Esophagus mucosa (tissue), 1 donor: Measurements from ENCODE around the gene EDAR. TPM values are rescaled to one million over a fixed set of nuclear protein-coding genes. Genes with fewer than 3 reads are reported as not detected.

ENCODE experiments used
- ATAC-seq: fragments of 200-7000 bp; cut with Tn5 transposase; one replicate; pipeline ENCODE4 v1.9.1; 2020
- total RNA-seq: library from RNA; stranded (reverse); gene quantifications from one replicate; pipeline ENCODE4 v1.2.4, GENCODE V29; 2023
- donor health status: DM: yes; HTN: yes; CAD: no.

Gene EDAR
- total RNA-seq, 1 donor from 2014 or later: 4.8 TPM

GRCh38 chr2:109000738-109001137 lies 11.7 kb upstream of the EDAR start:
- no peak for ATAC-seq

- ATAC-seq: no peak
These were observed 9.9 kb upstream of the EDAR start for GRCh38 chr2:108998911-108999310.

DNA sequence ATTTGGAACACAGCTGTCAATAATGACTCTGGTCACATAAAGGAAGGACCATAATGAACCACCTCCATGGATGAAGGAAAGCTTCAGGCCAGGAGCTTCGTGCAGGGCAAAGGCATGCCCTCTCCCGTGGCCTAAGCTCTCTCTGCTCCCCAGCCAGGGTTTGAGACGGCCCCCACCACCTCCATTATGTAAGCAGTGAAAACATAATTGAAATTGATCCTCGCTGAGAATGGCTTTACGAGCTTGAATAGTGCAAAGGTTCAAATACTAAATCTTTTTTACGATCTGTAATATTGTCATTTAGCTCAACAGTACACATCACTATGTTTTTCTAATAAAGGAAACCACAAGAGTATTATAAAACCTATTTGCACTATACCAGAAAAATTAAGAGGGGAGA lies 5.2 kb upstream of the EDAR start:
- no peak for ATAC-seq

GRCh38 chr2:108993095-108993937 lies 4.3 kb upstream of the EDAR start:
- ATAC-seq: no peak

- ATAC-seq: peak; percentile 60
These were observed 784 bp downstream of the EDAR start for GRCh38 chr2:108988076-108988795.

GRCh38 chr2:108986916-108987510 lies 2.0 kb downstream of the EDAR start:
- no peak for ATAC-seq

DNA sequence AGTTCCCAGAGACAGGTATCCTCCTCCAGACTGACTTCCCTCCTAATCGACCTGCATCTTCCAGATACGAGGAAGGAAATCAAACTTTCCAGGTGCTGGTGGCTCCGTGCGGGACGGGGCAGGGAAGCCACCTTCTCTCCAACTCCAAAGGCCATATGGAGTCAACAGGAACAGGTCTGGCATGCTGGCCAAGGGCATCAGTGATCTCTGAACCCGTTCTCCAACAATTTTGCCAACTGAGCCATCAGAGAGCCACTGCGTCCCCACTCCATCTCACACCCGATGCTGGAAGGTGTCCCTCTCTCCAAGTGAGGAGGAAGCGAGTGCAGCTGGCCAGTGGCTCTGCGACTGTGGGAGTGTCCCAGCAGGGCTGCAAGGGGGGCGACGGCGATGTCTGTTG lies 5.4 kb downstream of the EDAR start:
- no peak for ATAC-seq

- no peak for ATAC-seq
These were observed 6.0 kb downstream of the EDAR start for GRCh38 chr2:108983061-108983460.

GRCh38 chr2:108982259-108982679 lies 6.8 kb downstream of the EDAR start:
- ATAC-seq: no peak

- no peak for ATAC-seq
These were observed 7.2 kb downstream of the EDAR start for GRCh38 chr2:108981846-108982245.

GRCh38 chr2:108980076-108980475 lies 8.9 kb downstream of the EDAR start:
- ATAC-seq: no peak

- ATAC-seq: no peak
These were observed 9.6 kb downstream of the EDAR start for GRCh38 chr2:108979461-108979860.

- no peak for ATAC-seq
These were observed 10.3 kb downstream of the EDAR start for GRCh38 chr2:108978709-108979111.

- no peak for ATAC-seq
These were observed 13.2 kb downstream of the EDAR start for GRCh38 chr2:108975613-108976435.

GRCh38 chr2:108974674-108975073 lies 14.3 kb downstream of the EDAR start:
- ATAC-seq: no peak

DNA sequence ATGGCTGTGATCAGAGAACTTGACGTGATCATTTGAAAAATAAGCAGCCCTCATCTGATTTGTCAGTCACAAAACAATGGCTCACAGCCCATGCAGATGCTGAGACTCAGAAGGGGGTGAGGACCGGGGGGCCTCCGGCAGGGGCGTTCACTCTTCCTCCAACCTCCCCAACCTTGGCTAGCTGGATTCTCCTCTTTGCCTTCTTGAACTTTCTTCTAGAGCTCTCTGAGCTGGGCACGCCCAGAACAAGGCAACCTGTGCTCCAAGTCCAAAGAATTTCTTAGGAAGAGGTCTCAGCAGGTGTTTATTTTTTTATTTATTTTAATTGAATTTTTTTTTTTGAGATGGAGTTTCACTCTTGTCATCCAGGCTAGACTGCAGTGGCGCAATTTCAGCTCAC lies 16.4 kb downstream of the EDAR start:
- peak; percentile 49 for ATAC-seq

DNA sequence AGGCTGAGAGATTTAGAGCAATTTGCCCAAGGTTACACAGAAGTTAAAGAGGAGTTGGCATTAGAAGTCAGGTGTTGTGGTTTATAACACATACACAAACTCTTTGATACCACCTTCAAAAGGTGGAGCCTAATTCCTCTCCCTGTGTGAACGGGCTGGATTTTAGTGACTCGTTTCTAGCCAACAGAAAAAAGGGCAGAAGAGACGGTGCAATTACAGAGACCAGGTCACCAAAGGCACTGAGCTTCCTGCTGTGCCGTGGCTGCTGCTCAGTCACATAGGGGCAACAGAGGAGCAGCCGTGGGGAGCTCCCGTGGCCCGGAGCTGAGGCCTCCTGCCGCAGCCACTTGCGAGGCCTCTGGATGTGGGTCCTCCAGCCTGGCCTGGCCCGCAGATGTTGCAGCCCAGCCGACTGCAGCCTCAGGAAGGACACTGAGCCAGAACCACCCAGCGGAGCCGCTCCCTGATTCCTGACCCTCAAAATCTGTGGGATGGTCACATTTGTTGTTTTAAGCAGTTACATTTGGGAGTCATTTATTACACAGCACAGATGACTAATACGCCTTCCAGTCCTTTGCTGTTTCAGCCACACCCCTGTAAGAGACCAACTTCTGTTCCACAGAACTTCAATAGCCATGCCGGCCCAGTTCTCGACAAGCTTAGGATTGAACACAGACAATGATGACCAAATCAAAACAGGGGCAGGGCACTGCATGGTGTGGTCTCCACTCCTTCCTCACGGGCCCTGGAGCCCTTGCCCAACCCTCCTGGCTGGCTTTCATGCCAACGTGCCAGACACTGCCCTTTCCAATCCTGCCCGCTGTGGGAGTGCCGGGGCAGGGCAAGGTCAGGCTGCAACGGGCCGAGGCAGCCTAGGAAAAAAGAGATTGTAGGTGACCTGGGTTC lies 17.1 kb downstream of the EDAR start:
- ATAC-seq: peak; percentile 94

GRCh38 chr2:108970369-108970768 lies 18.7 kb downstream of the EDAR start:
- ATAC-seq: no peak

- ATAC-seq: no peak
These were observed 19.2 kb downstream of the EDAR start for GRCh38 chr2:108969856-108970255.

DNA sequence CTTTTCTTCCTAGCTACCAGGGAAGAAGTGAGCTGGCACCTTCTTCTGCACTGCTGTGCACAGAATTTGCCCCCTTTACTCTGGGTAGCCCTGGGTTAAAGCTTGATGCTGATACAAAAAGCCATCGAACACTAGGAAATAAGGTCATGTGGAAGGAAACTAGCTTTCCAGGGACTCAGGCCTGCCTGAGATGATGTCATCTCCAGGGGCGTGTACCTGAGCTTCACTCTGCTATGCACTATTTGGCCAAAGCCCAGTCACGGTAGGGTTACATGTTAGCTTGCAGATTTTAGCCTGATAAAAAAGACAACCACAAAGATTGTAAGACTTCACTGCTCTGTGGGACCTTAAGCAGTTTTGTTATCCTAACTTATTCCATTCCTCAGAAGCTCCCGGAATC lies 20.4 kb downstream of the EDAR start:
- peak; percentile 48 for ATAC-seq

GRCh38 chr2:108967757-108968156 lies 21.3 kb downstream of the EDAR start:
- ATAC-seq: no peak
